ENCODE results near the gene FOXO1. TPM values are rescaled to one million over a fixed set of nuclear protein-coding genes. Genes with fewer than 3 reads are reported as not detected.

FOXO1 gene
- total RNA-seq, 1 donor from 2014 or later: 6.2 TPM

DNA sequence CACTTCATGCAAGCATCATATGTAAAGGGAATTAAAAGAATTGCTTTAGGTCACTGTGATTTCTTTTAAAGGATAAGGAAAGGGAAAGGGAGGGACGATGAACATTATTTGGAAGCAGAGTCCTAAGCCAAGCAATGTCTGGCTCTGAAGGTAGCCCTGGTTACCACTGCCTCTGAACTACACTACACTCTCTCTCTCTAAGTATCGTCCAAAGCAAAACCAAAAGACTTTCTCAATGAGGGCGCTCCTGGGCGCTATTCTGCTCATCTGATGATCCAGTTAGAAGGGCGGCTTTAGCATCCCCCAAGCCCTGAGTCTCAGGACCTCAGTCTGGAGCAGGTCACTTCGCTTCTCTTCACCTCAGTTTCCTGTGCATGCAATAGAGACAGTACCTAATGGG is 26.2 kb downstream of the FOXO1 start:
- no peak for DNase-seq (ENCODE audit: low read depth)

DNA sequence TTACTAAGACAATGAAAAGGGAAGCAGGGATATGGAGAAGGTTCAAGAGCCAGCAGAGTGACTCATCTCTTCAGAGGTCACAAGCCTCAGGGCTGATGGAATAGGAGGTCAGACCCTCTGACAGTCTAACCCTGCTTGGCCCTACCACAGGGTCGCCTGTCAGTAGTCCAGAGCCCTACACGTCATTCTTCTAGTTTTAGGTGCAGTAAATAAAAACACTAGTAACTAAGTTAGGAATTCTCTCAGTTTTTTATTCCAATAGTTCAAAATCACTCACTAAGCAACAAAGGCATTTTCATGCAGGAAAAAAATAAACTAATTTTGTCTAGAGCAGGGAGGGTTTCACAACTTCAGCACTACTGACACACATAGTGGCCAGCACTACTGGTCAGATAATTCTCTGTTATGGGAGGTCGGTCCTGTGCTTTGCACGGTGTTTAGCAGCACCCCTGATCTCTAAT is 27.2 kb downstream of the FOXO1 start:
- DNase-seq (ENCODE audit: low read depth): peak; percentile 39

DNA sequence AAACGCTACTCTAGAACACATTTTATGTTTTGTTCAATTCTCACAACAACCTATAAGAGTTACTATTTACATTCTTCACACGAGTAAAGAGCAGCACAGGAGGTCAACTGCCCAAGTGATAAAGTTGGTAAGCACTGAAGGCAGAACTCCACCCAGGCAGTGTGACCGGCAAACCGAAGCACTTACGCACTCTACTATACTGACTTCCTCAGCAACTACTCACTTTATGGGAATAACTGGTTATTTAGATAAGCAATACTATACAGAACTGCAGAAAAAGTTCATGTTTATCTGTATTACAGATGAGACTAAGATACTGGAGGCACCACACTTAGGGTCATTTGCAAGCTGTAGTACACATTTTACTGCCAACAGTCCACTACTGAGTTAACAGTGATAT is 28.8 kb downstream of the FOXO1 start:
- DNase-seq (ENCODE audit: low read depth): no peak

DNA sequence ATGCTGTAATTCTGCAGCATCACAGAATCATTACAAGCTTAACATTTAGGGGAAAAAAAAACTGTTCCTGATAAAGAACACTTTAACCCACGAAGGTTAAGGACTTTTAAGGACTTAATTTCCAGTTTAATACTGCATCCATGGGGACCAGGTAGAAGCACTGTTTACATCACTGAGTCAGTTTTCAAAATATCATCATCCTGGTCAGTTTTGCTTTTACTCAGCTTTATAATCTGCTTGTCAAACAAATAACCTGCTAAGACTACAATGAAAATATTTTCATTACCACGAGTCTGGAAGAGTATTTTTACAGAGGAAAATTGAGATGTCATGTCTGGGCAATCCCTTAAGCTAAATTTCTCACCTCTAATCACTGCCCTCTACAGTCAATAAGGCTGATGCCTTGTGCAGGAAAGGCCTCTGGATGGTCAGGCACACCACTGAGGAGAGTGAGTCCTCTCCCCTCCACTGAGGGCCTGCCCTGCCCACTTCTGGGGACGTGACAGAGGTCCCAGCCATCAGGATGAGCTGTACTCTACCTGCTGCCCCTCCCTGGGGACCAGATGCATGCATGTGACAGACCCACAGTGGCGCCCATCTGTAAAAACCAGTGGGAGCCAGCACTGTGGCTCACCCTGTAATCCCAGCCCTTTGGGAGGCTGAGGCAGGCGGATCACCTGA is 31.0 kb downstream of the FOXO1 start:
- DNase-seq (ENCODE audit: low read depth): no peak

DNA sequence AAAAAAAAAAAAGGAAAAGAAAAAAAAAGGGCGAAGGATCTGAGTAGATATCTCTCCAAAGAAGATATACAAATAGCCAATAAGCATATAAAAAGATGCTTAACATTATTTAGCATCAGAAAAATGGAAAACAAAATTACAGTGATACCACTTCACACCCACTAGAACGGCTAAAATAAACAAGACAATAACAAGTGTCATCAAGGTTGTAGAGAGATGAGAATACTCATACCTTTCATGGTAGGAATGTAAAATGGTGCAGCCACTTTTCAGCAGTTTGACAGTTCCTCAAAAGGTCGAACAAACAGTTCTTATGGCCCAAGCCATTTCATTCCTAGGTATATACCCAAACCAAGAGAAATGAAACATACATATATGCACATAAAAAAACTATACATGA is 33.5 kb downstream of the FOXO1 start:
- DNase-seq (ENCODE audit: low read depth): no peak

DNA sequence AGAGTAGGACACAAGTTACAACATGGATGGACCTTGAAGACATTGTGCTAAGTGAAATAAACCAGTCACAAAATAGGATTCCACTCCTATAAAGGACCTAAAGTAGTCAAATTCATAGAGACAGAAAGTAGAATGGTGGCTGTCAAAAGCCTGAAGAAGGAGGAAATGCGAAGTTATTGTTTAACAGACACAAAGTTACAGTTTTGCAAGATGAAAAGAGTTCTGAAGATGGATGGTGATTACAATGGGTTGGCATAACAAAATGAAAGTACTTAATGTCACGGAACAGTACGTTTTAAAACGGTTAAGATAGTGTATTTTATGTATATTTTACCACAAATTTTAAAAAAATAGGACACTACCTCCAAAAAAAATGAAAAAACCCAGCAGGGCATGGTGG is 34.8 kb downstream of the FOXO1 start:
- DNase-seq (ENCODE audit: low read depth): no peak

DNA sequence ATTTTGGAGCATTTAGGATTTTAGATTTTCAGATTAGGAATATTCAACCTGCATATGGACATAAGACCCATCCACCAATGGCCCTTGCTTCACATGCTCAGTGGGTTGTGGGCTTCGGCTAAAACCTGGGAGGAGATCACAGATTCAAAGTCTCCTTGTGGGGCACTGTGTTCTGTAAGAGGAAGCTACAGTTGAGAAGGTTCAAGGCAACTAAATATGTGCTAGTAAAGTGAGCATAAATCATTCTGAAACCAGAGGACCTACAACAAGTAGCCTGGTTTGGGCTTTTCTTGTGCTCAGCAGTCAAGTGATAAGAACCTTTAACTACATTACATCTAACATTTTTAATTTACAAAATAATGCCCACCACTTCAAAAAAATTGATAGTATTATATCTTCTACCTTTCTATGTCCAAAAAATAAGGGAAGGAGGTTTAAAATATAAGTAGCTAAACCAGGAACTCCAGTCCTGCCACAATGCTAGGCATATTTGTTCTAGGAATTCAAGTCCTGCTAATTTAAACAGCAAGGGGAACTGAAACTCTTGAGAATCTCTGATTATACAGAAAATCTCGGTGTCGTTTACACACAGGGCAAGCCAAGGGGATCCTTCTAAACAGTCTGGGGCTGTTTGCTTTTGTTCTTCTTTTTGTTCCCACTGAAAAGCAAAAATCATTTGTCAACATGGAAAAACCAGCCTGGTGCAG is 36.6 kb downstream of the FOXO1 start:
- no peak for DNase-seq (ENCODE audit: low read depth)

DNA sequence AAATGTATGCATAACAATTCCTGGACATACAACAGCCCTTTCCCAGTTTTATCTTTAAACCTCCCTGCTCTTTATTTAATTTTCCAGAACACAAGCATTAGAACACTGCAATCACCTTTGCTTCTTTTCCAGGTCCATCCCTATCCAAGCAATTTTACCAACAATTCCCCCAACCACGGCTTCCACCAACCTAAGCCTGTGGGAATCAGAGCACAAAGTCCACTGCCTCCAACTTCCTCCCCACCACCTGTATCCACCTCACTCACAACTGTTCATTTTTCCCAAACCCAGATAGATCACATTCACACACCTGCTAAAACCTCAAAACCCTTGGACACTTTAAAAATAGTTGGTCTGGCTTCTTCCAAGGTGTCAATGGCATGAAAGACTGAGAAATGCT is 39.5 kb downstream of the FOXO1 start:
- no peak for DNase-seq (ENCODE audit: low read depth)

DNA sequence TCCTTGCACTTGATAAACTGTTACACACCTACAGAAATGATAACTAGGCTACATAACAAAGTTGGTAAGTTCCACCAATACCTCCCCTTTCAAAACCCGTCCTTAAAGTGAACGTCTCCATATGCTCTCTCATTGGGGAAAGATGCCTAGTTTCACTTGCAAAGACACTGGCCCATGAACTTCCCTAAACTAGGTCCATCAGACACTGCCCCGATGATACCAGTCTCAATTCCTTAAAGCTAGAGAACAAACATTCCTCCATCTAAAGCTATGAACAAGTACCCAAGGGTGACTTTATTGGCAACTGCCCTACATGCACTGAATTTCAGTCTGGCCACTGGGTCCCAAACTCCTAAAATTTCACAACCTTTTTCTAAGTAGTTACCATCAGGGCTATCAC is 39.9 kb downstream of the FOXO1 start:
- no peak for DNase-seq (ENCODE audit: low read depth)

DNA sequence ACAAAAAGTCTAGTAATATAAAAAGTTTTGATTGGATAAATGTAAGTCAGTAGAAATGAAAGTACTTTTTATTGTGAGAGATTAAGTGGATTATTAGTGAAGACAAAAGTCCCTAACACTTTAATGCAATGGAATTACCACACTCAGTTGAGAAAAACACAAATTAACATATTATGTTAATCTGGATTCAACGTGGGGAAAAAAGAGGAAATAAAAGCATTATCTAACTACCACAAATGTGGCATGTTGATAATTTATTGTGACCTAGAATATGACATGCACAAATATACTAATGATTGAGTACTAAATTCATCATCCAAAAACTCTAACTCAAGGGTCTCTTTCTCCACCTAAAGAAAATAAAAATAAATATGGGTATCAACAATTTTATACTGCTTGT is 41.5 kb downstream of the FOXO1 start:
- DNase-seq (ENCODE audit: low read depth): no peak

DNA sequence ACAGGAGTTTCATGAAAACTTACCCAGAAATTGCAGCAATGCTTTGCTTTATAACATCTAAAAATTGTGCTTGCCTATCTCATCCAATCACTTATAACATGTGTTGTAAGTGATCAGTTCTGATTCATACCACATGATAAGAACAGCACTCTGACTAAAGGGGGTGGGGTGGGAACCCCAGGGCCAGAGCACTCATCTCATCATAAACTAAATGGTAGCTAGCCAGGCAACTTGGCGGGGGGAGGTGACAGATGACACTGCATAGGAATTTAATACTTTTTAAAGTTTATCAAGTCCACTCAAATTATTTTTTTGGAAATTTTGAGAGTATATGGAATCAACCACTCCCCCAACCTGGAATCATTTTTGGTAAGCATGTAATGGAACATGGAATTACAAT is 42.1 kb downstream of the FOXO1 start:
- no peak for DNase-seq (ENCODE audit: low read depth)

DNA sequence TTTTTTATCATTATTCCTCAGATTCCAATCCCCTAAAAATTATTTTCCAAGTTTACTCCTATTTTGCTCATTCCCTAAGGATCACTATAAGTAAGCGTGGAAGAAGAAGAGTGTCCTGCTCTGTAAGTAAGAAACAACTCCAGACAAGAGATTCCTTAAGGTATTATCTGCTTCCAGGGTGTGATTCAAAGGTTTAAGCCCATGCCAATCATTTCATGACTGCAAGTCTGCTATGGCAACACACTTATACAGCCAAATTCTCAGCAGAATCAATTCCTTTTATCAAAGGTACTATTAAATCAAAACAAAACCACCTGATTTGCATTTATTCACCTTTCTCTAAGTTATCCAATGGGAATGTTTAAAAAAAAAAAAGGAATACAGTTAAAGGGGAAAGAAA is 43.7 kb downstream of the FOXO1 start:
- no peak for DNase-seq (ENCODE audit: low read depth)

DNA sequence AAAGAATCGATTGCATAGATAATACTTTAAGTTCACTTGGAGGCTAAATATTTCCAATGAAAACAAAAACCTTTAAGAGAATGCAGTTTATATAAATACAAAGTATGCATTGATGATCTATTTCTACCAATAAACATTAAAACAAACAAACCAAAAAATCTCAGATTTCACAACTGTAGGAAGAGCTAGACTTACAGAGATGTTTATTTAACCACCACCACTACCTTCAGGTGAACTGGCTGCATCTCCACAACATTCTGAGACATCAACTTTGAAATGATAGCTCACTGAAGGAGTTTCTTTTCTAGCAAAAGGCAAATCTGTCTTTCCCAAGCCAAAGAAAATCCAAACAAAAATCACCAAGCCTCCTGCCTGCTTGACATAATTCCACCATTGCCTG is 44.2 kb downstream of the FOXO1 start:
- no peak for DNase-seq (ENCODE audit: low read depth)

DNA sequence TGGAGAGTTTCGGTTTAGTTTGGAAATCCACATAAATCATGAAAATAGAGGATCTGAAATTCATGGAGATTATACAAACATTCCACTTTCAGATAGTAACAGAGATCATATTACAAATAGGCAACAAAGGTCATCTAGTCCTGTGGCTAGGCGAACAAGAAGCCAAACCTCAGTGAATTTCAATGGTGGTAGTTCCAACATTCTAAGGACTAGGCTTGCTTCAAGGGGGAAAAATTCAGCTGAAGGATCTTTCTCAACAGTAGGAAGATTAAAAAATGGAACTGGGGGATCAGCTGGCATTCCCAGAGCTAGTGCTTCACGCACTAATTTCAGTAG is 47.0 kb downstream of the FOXO1 start:
- DNase-seq (ENCODE audit: low read depth): peak; percentile 36

DNA sequence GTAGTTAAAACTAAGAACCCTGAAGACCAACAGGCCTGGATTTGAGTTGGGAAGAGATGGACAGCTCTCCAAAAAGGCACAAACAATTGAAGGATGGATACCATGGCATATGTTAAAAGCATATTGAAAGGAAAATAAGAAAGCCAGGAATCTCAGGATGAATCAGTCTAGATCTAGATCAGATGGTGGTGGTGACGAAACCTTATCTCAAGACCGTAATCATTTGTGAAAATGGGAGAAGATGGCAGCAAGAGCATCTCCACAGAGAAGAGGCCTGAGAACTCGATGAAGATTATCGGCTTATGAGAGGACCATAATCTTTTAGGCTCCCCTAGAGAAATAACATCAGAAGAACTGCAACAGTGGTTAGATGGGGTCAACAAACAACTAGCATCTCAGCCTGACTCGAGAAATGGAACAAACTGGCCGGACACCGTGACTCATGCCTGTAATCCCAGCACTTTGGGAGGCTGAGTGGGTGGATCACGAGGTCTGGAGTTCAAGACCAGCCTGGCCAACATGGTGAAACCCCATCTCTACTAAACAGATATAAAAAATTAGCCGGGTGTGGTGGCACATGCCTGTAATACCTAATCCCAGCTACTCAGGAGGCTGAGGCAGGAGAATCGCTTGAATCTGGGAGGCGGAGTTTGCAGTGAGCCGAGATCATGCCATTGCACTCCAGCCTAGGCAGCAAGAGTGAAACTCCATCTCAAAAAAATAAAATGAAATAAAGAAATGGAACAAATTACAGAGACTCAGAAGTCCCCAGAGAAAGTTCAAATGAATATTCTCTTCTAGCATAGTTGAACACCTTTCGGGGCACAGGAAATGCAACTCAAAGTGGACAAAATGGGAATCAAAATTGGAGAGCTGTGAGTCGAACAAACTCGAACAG is 47.6 kb downstream of the FOXO1 start:
- DNase-seq (ENCODE audit: low read depth): no peak

DNA sequence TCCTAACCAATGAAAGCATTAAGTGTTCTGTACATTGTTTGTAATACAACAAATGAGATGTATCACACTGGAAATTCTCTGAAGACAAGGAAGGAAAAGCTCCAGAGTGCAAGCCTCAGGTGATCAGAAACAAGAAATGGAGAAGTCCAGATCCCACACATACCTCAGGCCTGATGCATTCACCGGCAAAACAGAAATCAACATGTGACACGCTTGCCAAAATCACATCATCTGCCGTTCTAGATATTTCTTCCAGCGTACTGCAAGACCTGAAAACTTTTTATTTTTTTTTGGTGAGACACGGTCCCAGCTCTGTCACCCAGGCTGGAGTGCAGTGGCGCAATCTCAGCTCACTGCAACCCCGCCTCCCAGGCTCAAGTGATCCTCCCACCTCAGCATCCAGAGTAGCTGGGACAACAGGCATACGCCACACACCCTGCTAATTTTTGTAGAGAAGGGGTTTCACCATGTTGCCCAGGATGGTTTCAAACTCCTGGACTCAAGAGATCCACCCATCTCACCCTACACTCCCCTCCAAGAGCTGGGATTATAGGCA is 48.6 kb downstream of the FOXO1 start:
- DNase-seq (ENCODE audit: low read depth): no peak

DNA sequence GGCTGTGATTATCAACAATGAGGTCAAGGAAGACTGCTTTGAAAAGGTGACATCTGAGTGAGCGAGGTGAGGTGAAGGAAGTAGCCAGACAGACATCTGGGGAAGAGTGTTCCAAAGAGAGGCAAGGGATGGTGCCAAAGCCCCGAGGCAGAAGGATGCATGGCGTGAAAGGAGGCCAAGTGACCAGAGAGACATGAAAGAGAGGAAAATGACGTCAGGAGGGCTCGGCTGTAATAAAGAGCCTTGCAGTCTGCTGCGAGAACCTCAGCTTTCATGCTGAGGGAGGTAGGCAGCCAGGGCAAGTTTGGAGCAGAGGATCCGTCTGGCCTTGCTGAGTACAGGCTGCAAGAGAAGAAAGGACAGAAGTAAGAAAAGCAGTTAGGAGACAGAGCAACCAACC is 50.8 kb downstream of the FOXO1 start:
- no peak for DNase-seq (ENCODE audit: low read depth)

DNA sequence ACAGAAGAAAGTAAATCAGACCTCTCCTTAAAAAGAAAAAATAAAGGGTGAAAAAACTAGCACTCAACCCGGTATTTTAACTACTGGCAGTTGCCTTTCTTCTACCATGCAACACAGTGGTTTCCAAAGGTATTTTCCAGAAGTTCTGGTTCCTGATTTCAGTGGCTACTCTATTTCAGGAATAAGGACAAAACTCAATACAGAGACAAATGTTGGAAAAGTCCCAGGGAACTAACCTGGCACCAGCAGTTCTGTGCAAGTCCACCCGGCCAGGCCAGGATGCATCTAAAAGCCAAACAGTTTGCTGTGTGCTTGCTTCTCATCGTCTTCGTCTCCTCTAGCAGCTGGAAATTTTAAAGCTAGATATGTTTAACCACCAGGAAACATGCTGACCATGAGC is 52.5 kb downstream of the FOXO1 start:
- no peak for DNase-seq (ENCODE audit: low read depth)

DNA sequence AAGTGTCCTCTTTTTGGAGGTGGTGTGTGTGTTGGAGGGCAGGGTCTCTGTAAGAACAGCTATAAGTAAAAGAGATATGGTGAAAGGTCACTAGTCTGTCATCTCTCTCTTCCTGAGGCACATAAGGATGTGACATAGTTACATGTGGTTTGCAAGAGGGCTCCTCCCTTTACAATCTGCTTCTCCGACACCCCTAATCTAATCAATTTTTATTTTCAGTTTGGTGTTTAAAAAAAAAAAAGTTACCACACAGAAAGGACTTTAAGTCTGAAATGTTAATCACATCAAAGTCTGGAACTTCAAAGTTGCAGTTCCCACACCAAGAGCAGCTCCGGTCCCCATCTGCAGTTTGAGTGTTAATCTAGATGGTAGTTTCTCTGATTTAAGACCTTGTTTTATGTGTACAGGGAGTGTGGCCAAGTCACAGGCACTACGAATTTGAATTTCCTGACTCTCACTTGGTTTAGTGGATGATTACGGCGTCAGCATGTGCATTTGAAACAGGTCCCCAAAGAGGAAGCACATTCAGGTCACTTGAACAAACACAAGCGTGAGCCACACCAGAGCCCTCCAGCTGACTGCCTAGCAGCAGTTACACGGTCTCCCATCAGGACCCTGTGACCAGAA is 53.1 kb downstream of the FOXO1 start:
- DNase-seq (ENCODE audit: low read depth): no peak

DNA sequence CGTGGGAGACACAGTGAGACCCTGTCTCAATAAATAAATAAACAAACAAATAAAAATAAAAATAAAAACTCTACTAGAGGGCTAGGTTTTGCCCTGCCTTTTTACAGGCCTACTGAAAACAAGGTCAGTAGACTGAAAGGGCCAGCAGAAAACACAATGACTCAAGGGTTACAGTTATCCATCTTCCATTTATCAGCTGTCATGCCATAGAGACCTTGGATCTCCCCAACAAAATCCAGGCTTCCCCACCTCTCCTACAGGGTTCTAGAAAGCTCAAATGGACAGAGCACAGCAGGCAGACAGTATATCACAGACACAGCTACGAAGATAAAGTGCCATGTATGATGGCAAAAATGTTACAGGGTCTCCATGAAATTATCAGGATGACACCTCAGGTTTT is 54.4 kb downstream of the FOXO1 start:
- DNase-seq (ENCODE audit: low read depth): no peak

DNA sequence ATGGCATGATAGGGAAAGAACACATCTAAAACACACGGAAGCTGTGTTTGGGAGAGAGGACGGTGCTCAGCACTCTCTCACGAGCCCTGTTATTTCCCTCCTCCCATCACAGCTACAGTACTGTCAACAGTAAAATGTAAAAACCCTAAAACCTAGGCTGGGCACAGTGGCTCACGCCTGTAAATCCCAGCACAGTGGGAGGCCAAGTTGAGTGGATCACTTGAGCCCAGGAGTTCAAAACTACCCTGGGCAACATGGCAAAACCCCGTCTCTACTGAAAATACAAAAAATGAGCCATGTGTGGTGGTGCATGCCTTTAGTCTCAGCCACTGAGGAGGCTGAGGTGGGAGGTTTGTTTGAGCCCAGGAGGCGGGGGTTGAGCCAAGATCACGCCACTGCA is 54.8 kb downstream of the FOXO1 start:
- DNase-seq (ENCODE audit: low read depth): no peak

DNA sequence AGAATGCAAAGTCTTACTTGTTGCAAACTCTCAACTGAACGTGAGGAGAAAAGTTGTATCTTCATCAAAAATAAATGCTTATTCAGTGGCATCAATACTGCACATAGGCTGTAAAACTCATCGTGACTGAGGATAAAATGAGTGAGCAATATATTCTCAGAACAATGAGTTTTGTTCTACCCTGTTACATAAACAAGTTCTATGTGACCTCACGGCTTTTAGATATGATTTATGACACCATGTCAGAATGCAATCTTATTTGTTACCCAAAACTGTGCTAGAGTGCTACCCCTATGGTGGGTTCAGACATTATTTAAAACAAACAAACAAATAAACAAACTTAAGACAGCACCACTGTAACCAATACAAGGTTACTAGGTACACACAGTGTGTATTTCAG is 55.4 kb downstream of the FOXO1 start:
- no peak for DNase-seq (ENCODE audit: low read depth)
